SK-N-SH treated with all-trans-retinoic acid at 6 μM for 48 hours (cell line): ENCODE data around the gene S100A8.

Experiments used
- ATAC-seq: fragments of 200-7000 bp; cut with Tn5 transposase; 3 replicates; pipeline ENCODE4 v1.9.1; 2020; ENCODE audit warnings: mild to moderate bottlenecking, moderate library complexity
- ARNTL ChIP-seq: fragments of 450-650 bp; formaldehyde crosslinking; IDR thresholded peaks from 2 replicates; pipeline ENCODE4 v1.5.0; 2020; ENCODE audit warnings: low read depth, mild to moderate bottlenecking, moderate library complexity, borderline replicate concordance
- CSDC2 ChIP-seq: fragments of 250-450 bp; sonication (Bioruptor Pico); IDR thresholded peaks from 2 replicates; pipeline ENCODE4 v1.5.0; 2020; ENCODE audit warnings: mild to moderate bottlenecking, moderate library complexity
- ESRRG ChIP-seq: fragments of 250-450 bp; sonication (Bioruptor Pico); IDR thresholded peaks from 2 replicates; pipeline ENCODE4 v1.6.1; 2021; ENCODE audit warnings: mild to moderate bottlenecking
- GLIS3 ChIP-seq: fragments of 250-450 bp; sonication (Bioruptor Pico); IDR thresholded peaks from 2 replicates; pipeline ENCODE4 v1.5.0; 2020; ENCODE audit warnings: mild to moderate bottlenecking, moderate library complexity
- ISL1 ChIP-seq: fragments of 250-450 bp; sonication (Bioruptor Pico); IDR thresholded peaks from 2 replicates; pipeline ENCODE4 v2.1.2; 2022; ENCODE audit warnings: mild to moderate bottlenecking, moderate library complexity
- OSR1 ChIP-seq: fragments of 250-450 bp; sonication (Bioruptor Pico); IDR thresholded peaks from 2 replicates; pipeline ENCODE4 v1.8.0; 2022; ENCODE audit warnings: moderate library complexity, mild to moderate bottlenecking, inconsistent platforms
- PPARA ChIP-seq: fragments of 250-450 bp; sonication (Bioruptor Pico); IDR thresholded peaks from 2 replicates; pipeline ENCODE4 v1.5.0; 2020; ENCODE audit warnings: mild to moderate bottlenecking, borderline replicate concordance
- RARB ChIP-seq: fragments of 250-450 bp; sonication (Bioruptor Pico); IDR thresholded peaks from 2 replicates; pipeline ENCODE4 v1.8.0; 2021; ENCODE audit warnings: mild to moderate bottlenecking, moderate library complexity
- SNAI2 ChIP-seq: fragments of 250-450 bp; sonication (Bioruptor Pico); IDR thresholded peaks from 2 replicates; pipeline ENCODE4 v1.5.0; 2020; ENCODE audit warnings: mild to moderate bottlenecking, moderate library complexity
- TCF4 ChIP-seq: fragments of 250-450 bp; sonication (Bioruptor Pico); IDR thresholded peaks from 2 replicates; pipeline ENCODE4 v1.8.0; 2021; ENCODE audit warnings: mild to moderate bottlenecking, moderate library complexity, borderline replicate concordance
- TOX ChIP-seq: fragments of 250-450 bp; sonication (Bioruptor Pico); IDR thresholded peaks from 2 replicates; pipeline ENCODE4 v1.8.0; 2021; ENCODE audit warnings: mild to moderate bottlenecking, moderate library complexity, borderline replicate concordance
- ZC3H10 ChIP-seq: fragments of 250-450 bp; sonication (Bioruptor Pico); IDR thresholded peaks from 2 replicates; pipeline ENCODE4 v1.5.1; 2021; ENCODE audit warnings: mild to moderate bottlenecking, moderate library complexity
- ZFP3 ChIP-seq: fragments of 250-450 bp; sonication (Bioruptor Pico); IDR thresholded peaks from 2 replicates; pipeline ENCODE4 v1.5.0; 2020; ENCODE audit warnings: mild to moderate bottlenecking, moderate library complexity
- ZFP30 ChIP-seq: fragments of 450-650 bp; formaldehyde crosslinking; IDR thresholded peaks from 2 replicates; pipeline ENCODE4 v1.5.0; 2022; ENCODE audit warnings: mild to moderate bottlenecking, moderate library complexity
- ZNF565 ChIP-seq: fragments of 450-650 bp; formaldehyde crosslinking; conservative IDR thresholded peaks from 2 replicates; pipeline ENCODE4 v1.5.0; 2020; ENCODE audit warnings: low read depth, mild to moderate bottlenecking, moderate library complexity
- ZNF70 ChIP-seq: fragments of 450-650 bp; formaldehyde crosslinking; IDR thresholded peaks from 2 replicates; pipeline ENCODE4 v1.5.0; 2020; ENCODE audit warnings: mild to moderate bottlenecking, moderate library complexity
- TF ChIP-seq, protein P1 (sequence below): fragments of 250-450 bp; sonication (Bioruptor Pico); IDR thresholded peaks from 2 replicates; pipeline ENCODE4 v1.8.0; 2021; ENCODE audit warnings: low read depth, mild to moderate bottlenecking, moderate library complexity, borderline replicate concordance
- TF ChIP-seq, protein P2 (sequence below): fragments of 250-450 bp; sonication (Bioruptor Pico); IDR thresholded peaks from 2 replicates; pipeline ENCODE4 v1.5.1; 2021; ENCODE audit warnings: mild to moderate bottlenecking, moderate library complexity
- TF ChIP-seq, protein P3 (sequence below): fragments of 250-450 bp; sonication (Bioruptor Pico); IDR thresholded peaks from 2 replicates; pipeline ENCODE4 v1.5.0; 2020; ENCODE audit warnings: mild to moderate bottlenecking, moderate library complexity
- TF ChIP-seq, protein P4 (sequence below): fragments of 250-450 bp; sonication (Bioruptor Pico); IDR thresholded peaks from 2 replicates; pipeline ENCODE4 v1.8.0; 2020; ENCODE audit warnings: mild to moderate bottlenecking, moderate library complexity, borderline replicate concordance

Gene S100A8

DNA sequence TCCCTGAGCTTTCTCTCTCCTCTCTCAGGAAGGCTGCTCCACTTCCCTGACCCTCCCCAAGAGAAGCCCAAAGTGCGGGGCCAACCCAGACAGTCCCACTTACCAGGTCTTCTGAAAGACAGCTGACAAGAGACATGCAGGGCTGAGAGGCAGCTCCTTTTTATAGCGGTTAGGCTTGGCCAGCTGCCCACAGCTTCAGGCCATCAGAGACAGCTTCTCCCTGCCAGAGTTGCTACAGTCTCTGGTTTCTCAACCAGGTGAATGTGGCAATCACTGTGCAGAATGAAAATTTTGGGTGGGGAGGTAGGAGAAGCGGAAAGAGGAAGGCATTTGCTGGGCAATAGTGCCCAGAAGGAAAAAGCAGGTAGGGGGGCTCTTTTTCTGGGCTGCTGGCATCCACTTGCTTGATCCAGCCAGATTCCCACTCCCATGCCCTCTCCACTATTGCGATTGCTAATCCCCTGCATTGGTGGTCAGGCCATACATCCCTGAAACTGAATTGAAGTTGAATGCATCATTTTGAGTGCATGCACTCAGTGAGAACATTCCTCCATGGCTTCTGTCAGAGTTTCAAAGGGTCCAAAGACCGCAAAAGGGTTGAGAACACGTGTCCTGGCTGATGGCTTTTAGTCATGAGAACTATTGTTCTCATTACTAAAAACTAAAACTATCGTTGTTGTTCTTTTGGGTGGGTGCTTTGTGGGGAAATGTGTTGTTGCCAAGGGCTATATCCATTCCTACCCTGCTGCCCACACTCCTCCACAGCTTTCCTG, at the start of gene S100A8:
Gene S100A8, minus strand, starts transcription at position 136 of the 773 bp plus-strand sequence. CDS start 538 bp downstream, outside the sequence.
- no peak for ATAC-seq
- TF ChIP-seq ZNF70 (CRISPR knock-in tag) = no peak
- TF ChIP-seq ZNF565 (CRISPR knock-in tag) = no peak
- no peak for TF ChIP-seq ESRRG (CRISPR knock-in tag)
- TF ChIP-seq TCF4 (CRISPR knock-in tag) = no peak
- TF ChIP-seq, protein P1, sequence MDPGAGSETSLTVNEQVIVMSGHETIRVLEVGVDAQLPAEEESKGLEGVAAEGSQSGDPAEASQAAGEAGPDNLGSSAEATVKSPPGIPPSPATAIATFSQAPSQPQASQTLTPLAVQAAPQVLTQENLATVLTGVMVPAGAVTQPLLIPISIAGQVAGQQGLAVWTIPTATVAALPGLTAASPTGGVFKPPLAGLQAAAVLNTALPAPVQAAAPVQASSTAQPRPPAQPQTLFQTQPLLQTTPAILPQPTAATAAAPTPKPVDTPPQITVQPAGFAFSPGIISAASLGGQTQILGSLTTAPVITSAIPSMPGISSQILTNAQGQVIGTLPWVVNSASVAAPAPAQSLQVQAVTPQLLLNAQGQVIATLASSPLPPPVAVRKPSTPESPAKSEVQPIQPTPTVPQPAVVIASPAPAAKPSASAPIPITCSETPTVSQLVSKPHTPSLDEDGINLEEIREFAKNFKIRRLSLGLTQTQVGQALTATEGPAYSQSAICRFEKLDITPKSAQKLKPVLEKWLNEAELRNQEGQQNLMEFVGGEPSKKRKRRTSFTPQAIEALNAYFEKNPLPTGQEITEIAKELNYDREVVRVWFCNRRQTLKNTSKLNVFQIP = no peak
- no peak for TF ChIP-seq OSR1 (CRISPR knock-in tag)
- no peak for TF ChIP-seq RARB (CRISPR knock-in tag)
- TF ChIP-seq, protein P2, sequence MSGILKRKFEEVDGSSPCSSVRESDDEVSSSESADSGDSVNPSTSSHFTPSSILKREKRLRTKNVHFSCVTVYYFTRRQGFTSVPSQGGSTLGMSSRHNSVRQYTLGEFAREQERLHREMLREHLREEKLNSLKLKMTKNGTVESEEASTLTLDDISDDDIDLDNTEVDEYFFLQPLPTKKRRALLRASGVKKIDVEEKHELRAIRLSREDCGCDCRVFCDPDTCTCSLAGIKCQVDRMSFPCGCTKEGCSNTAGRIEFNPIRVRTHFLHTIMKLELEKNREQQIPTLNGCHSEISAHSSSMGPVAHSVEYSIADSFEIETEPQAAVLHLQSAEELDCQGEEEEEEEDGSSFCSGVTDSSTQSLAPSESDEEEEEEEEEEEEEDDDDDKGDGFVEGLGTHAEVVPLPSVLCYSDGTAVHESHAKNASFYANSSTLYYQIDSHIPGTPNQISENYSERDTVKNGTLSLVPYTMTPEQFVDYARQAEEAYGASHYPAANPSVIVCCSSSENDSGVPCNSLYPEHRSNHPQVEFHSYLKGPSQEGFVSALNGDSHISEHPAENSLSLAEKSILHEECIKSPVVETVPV = no peak
- no peak for TF ChIP-seq ARNTL
- TF ChIP-seq GLIS3 = no peak
- TF ChIP-seq SNAI2 (CRISPR knock-in tag) = no peak
- TF ChIP-seq ISL1 (CRISPR knock-in tag) = no peak
- no peak for TF ChIP-seq ZFP30 (CRISPR knock-in tag)
- no peak for TF ChIP-seq TOX
- TF ChIP-seq ZC3H10 (CRISPR knock-in tag) = no peak
- TF ChIP-seq CSDC2 (CRISPR knock-in tag) = no peak
- TF ChIP-seq, protein P3, sequence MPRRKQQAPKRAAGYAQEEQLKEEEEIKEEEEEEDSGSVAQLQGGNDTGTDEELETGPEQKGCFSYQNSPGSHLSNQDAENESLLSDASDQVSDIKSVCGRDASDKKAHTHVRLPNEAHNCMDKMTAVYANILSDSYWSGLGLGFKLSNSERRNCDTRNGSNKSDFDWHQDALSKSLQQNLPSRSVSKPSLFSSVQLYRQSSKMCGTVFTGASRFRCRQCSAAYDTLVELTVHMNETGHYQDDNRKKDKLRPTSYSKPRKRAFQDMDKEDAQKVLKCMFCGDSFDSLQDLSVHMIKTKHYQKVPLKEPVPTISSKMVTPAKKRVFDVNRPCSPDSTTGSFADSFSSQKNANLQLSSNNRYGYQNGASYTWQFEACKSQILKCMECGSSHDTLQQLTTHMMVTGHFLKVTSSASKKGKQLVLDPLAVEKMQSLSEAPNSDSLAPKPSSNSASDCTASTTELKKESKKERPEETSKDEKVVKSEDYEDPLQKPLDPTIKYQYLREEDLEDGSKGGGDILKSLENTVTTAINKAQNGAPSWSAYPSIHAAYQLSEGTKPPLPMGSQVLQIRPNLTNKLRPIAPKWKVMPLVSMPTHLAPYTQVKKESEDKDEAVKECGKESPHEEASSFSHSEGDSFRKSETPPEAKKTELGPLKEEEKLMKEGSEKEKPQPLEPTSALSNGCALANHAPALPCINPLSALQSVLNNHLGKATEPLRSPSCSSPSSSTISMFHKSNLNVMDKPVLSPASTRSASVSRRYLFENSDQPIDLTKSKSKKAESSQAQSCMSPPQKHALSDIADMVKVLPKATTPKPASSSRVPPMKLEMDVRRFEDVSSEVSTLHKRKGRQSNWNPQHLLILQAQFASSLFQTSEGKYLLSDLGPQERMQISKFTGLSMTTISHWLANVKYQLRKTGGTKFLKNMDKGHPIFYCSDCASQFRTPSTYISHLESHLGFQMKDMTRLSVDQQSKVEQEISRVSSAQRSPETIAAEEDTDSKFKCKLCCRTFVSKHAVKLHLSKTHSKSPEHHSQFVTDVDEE (CRISPR knock-in tag) = no peak
- TF ChIP-seq, protein P4, sequence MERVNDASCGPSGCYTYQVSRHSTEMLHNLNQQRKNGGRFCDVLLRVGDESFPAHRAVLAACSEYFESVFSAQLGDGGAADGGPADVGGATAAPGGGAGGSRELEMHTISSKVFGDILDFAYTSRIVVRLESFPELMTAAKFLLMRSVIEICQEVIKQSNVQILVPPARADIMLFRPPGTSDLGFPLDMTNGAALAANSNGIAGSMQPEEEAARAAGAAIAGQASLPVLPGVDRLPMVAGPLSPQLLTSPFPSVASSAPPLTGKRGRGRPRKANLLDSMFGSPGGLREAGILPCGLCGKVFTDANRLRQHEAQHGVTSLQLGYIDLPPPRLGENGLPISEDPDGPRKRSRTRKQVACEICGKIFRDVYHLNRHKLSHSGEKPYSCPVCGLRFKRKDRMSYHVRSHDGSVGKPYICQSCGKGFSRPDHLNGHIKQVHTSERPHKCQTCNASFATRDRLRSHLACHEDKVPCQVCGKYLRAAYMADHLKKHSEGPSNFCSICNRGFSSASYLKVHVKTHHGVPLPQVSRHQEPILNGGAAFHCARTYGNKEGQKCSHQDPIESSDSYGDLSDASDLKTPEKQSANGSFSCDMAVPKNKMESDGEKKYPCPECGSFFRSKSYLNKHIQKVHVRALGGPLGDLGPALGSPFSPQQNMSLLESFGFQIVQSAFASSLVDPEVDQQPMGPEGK (CRISPR knock-in tag) = no peak

DNA sequence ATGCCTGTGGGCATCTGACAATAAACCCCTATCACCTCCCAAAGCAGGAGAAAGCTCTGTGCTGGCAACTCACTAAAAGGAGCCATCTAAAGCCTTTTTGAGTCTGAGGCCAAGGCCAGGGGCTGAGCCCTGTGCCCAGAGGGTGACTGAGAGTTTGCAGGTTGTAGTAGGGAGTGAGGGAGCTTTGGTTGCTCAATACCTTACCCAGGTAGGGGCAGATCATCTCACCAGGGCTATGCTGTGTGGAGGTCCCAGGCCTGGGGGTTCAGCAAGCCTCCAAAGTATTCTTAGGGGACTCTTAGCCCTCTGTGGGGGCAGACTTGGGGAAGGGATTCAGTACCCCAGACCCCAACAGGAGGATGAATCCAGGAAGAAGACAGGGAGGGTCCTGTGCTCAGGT, 48.4 kb upstream of the S100A8 start:
- ATAC-seq = no peak

DNA sequence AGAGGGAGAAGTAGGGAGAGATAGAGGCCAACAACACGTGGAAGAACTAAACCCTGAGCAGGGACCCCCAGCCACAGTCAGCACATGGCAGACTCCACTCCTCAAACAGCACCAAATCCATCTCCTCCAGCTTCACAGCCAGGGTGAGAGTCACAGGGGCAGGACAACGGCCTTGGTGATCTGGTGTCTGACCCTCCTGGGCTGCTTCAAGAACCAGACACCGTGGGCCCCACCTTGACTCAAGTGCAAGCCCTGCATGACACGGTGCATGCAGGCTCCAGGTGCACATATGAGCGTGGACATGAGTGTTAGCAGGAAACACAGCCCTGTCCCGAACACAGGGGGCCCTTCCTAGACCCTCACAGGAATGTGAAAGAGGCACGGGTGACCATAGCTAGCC, 47.7 kb upstream of the S100A8 start:
- TF ChIP-seq, protein P3 (CRISPR knock-in tag) = no peak
- TF ChIP-seq PPARA (CRISPR knock-in tag) (no peak), GLIS3 (no peak), ARNTL (no peak), ZNF70 (CRISPR knock-in tag) (no peak), CSDC2 (CRISPR knock-in tag) (no peak), SNAI2 (CRISPR knock-in tag) (no peak), TOX (no peak)
- TF ChIP-seq, protein P1 = no peak
- TF ChIP-seq, protein P2 = no peak
- ATAC-seq = no peak

More for the DNA sequence above, 48.4 kb upstream of the S100A8 start:
- TF ChIP-seq ZFP3 (no peak), GLIS3 (no peak)
